ENCODE results near the gene GON7. TPM values are rescaled to one million over a fixed set of nuclear protein-coding genes. Genes with fewer than 3 reads are reported as not detected.
A peak's percentile ranks its signal among the peaks of the same experiment; 100 is the strongest.

The GON7 gene
- 10 to 100 TPM in 1 of 4 donors, 1 to 10 TPM in 3; 7.4 to 10.3 (median 7.6) TPM for total RNA-seq
- 10 to 100 TPM; 15.5 to 49.3 (median 23.3) TPM for polyA plus RNA-seq
- long read RNA-seq, donor 1, partial matches to known transcripts = 0 of 2 reads
- long read RNA-seq, donor 1, other reads (novel, unspliced or antisense) = 1 of 2 reads
- long read RNA-seq, donor 2, transcript GON7-201 (2 exons, 1,154 nt) = major isoform, 10 of 10 reads
- long read RNA-seq, donor 2, partial matches to known transcripts = 0 of 10 reads
- long read RNA-seq, donor 2, other reads (novel, unspliced or antisense) = 0 of 10 reads

DNA sequence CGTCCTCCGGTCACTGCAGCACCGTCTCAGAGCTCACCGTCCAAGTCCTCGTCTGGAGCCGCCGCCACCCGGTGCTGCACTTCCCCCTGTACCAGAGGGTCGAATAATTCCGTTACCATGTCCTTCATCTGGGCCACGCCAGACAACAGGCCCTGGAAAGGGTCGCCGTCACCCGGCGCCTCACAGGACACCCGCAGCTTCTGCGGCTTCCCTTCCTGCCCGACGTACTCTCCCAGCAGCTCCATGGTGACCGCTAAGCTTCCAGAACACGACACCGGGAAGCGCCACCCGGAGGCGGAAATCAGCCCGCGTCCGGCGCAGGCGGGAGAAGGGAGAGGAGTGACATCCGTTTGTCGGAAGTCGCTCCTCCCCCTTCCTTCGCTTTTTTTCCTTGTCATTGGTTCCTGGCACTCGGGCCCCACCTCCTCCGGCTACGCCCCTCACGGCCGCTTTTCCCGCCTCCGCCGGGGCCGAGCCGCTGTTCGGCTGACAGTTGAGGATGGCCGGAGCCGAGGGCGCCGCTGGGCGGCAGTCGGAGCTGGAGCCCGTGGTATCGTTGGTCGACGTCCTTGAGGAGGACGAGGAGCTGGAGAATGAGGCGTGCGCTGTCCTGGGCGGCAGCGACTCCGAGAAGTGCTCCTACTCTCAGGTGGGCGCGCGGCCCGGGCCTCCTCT, at the start of gene GON7, which contains the start of gene UBR7:
Gene GON7 (minus strand): TSS at position 273 of the 675 bp plus-strand sequence. CDS start 28 bp downstream, at position 245.
Gene UBR7 (plus strand): TSS at position 464 of the 675 bp plus-strand sequence. CDS start 36 bp downstream, at position 500.
- Histone ChIP-seq H3K4me1 (peaks cover 18% of the 10 kb centered on the region), H3K4me3 (peak within 1 kb of the TSS; percentile 97), H3K36me3 (ENCODE audit: insufficient read depth in 1 of 2, low read depth in 1 of 2) (peaks cover 0 to 27% of the 10 kb centered on the region in 2 donors), H3K27me3 (ENCODE audit: insufficient read depth in 3 of 3, low read length in 2 of 3) (no peaks in the 10 kb centered on the region), H3K27ac (peak within 1 kb of the TSS; percentile 87), H3K9me3 (no peaks in the 10 kb centered on the region)
- TF ChIP-seq, protein P1, sequence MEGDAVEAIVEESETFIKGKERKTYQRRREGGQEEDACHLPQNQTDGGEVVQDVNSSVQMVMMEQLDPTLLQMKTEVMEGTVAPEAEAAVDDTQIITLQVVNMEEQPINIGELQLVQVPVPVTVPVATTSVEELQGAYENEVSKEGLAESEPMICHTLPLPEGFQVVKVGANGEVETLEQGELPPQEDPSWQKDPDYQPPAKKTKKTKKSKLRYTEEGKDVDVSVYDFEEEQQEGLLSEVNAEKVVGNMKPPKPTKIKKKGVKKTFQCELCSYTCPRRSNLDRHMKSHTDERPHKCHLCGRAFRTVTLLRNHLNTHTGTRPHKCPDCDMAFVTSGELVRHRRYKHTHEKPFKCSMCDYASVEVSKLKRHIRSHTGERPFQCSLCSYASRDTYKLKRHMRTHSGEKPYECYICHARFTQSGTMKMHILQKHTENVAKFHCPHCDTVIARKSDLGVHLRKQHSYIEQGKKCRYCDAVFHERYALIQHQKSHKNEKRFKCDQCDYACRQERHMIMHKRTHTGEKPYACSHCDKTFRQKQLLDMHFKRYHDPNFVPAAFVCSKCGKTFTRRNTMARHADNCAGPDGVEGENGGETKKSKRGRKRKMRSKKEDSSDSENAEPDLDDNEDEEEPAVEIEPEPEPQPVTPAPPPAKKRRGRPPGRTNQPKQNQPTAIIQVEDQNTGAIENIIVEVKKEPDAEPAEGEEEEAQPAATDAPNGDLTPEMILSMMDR (IDR thresholded peaks at IDR 0.05) = peak; percentile 36
- DNase-seq (peak; percentile 94 to 97), ATAC-seq (peak; percentile 98 to 99 (median 98))
- 0% methylated on average over 55 to 65 of the region's 65 CpGs for WGBS, 3 donors
- intact Hi-C loops (cut with DNase I) = loop anchor here in 1 of 2 donors (2.0 to 10.0 kb wide), 3 partner anchors 22 to 408 kb away; partner anchors contain the start of genes BTBD7, LYSET and MOAP1

GRCh38 chr14:93249128-93249831, 42.4 kb upstream of the GON7 start:
- intact Hi-C loops (cut with DNase I) = no loop called here

GRCh38 chr14:93246534-93246933, 39.7 kb upstream of the GON7 start:
- intact Hi-C loops (cut with DNase I) = no loop called here
- peaks cover 15 to 97% of the 10 kb centered on the region in 2 donors for H3K36me3 ChIP-seq (ENCODE audit: insufficient read depth in 1 of 2, low read depth in 1 of 2)
- H3K27me3 ChIP-seq (ENCODE audit: insufficient read depth in 3 of 3, low read length in 2 of 3) = no peaks in the 10 kb centered on the region
- DNase-seq (no peak), ATAC-seq (no peak)
- H3K27ac ChIP-seq = no peak overlapping the region
- TF ChIP-seq, protein P1 (IDR thresholded peaks at IDR 0.05) = no peak
- H3K9me3 ChIP-seq = no peaks in the 10 kb centered on the region
- H3K4me3 ChIP-seq = no peak overlapping the region
- H3K4me1 ChIP-seq = no peaks in the 10 kb centered on the region

More at GRCh38 chr14:93249128-93249831, 42.4 kb upstream of the GON7 start:
- no peaks in the 10 kb centered on the region for H3K27me3 ChIP-seq (ENCODE audit: insufficient read depth in 3 of 3, low read length in 2 of 3)
- H3K36me3 ChIP-seq (ENCODE audit: insufficient read depth in 1 of 2, low read depth in 1 of 2) = peaks cover 16 to 96% of the 10 kb centered on the region in 2 donors
- no peak overlapping the region for H3K27ac ChIP-seq
- no peak for ATAC-seq
- no peaks in the 10 kb centered on the region for H3K4me1 ChIP-seq
- H3K9me3 ChIP-seq = no peaks in the 10 kb centered on the region
- 90 to 96% (median 94%) methylated on average over 7 of the region's 7 CpGs for WGBS, 3 donors
- TF ChIP-seq, protein P1 (IDR thresholded peaks at IDR 0.05) = no peak
- no peak for DNase-seq
- no peak overlapping the region for H3K4me3 ChIP-seq

- Histone ChIP-seq H3K36me3 (ENCODE audit: insufficient read depth in 1 of 2, low read depth in 1 of 2) (peaks cover 15 to 97% of the 10 kb centered on the region in 2 donors), H3K9me3 (no peaks in the 10 kb centered on the region), H3K4me1 (no peaks in the 10 kb centered on the region), H3K4me3 (no peak overlapping the region), H3K27me3 (ENCODE audit: insufficient read depth in 3 of 3, low read length in 2 of 3) (no peaks in the 10 kb centered on the region), H3K27ac (no peak overlapping the region)
- intact Hi-C loops (cut with DNase I) = no loop called here
- no peak for DNase-seq
- 85 to 90% (median 86%) methylated on average over 10 of the region's 10 CpGs for WGBS, 3 donors
- TF ChIP-seq, protein P1 (IDR thresholded peaks at IDR 0.05) = no peak
- ATAC-seq = no peak
Observed at GRCh38 chr14:93245764-93246420, 39.0 kb upstream of the GON7 start.
